Activated CD8-positive, alpha-beta memory T cell treated with anti-CD3 and anti-CD28 coated beads for 4 hours (primary cell): Measurements from ENCODE around the gene RAB20.
"Not testable (repeated sequence)": the region's sequence is repeated elsewhere in the genome, so short reads cannot be mapped to it uniquely, and the experiment has no call there.

Experiments used
- DNase-seq, 2 donors: peaks; one replicate each; pipeline ENCODE4 v3.0.0-alpha.2; 2020; ENCODE audit warnings: low read depth in 2 of 2

The RAB20 gene

DNA sequence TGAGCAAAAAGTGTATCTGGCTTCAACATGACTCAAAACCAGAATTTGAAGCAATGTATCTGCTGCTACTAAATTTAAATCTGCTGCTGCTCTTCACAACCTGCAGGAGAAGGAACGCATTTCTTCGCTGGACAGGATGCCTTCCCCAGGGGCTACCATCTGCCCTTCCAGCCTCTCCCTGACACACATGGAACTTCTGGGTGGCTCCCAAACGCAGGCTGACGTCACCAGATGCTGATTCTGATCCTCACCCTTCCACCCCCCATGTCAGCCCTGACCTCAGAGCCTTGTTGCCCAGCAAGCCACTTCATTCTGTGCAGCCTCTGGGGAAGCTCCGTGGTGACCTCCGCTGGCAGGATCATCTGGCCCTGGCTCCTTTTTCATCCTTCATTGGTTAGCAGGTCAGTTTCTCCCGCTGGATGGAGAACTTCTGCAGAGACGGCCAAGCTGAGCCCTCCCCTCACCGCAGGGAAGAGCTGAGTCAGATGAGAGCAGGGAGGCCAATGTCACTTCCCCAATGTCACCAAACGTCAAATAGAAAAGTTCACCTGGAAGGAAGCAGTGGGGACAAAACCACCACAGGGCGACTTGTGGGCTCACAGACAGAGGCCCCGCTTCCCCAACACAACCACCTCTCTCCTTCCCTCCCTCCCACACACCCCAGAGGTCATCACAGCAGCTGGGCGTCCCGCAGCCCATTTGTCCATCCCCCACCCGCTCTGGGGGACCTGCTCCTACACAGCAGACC lies 14.0 kb upstream of the RAB20 start:
- no peak for DNase-seq

DNA sequence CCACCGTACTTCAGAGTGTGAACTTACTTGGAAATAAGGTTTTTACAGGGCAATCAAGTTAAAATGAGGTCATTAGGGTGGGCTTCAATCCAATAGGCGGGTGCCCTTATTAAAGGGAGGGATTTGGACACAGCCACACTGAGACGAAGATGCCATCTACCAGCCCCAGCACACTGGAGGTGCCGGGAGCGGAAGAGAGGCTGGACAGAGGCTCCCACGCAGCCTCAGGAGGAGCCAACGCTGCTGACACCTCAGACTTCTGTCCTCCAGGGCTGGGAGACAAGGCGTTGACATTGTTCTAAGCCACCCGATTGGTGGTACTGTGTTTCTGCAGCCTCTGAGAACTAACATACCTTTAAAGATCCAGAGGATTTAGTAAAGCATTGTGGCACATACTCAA lies 12.6 kb upstream of the RAB20 start:
- DNase-seq: no peak

GRCh38 chr13:110572778-110573118 lies 11.2 kb upstream of the RAB20 start:
- no peak for DNase-seq

DNA sequence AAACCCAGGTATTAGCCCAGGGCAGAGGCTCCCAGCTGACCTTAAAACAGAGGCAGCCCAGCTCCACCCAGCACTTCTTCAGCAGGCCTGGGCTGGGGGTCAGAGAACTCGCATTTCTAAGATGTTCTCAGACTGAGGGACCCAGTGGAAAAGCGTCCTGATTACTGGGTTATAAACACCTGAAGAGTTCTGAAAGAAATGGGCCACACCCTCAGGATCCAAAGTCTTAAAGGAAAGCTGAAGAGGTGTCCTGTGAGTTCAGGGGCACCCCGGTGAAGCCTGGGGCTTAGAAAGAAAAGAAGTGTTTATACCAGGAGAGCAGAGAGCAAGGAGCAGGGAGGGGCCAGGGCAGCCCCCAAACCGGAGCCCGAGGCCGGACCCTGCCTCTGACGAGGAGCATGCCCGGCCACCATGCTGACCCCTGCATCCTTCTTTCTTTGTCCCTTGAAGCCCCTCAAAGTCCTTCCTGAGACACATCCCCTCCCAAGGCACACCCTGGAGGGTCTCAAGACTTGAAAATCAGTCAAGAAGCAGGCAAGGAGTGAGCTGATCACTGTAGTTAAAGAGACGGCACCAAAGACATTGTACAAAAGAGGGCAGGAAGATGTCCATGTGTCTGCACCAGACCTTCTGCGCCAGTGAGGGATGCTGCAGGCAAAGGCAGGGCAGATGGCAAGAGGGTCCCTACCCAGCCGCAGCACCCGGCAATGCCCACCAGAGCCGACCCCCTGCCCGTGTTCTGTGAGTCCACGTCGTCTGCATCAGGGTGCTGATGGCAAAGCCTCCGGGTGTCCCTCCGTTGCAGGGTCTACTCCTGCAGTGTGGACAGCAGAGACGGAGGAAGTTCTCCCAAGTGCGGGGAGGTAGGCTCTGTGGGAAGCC lies 10.6 kb upstream of the RAB20 start:
- DNase-seq: no peak

- no peak for DNase-seq
Measured at GRCh38 chr13:110570886-110571285, 9.4 kb upstream of the RAB20 start.

DNA sequence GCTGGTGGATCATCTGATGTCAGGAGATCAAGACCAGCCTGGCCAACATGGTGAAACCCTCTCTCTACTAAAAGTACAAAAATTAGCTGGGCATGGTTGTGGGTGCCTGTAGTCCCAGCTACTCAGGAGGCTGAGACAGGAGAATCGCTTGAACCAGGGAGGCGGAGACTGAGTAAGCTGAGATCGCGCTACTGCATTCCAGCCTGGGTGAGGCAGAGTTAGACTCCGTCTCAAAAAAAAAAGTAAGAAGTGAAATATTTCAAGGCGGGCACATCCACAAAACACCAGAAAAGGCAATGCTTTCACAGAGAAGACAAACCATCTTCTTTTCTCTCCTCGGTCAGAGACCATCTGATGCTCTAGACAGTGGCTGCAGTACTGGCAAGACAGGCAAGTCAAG lies 8.4 kb upstream of the RAB20 start:
- not testable (repeated sequence) for DNase-seq

- DNase-seq: no peak
Measured at GRCh38 chr13:110568612-110569011, 7.1 kb upstream of the RAB20 start.

GRCh38 chr13:110566171-110566570 lies 4.6 kb upstream of the RAB20 start:
- no peak for DNase-seq

DNA sequence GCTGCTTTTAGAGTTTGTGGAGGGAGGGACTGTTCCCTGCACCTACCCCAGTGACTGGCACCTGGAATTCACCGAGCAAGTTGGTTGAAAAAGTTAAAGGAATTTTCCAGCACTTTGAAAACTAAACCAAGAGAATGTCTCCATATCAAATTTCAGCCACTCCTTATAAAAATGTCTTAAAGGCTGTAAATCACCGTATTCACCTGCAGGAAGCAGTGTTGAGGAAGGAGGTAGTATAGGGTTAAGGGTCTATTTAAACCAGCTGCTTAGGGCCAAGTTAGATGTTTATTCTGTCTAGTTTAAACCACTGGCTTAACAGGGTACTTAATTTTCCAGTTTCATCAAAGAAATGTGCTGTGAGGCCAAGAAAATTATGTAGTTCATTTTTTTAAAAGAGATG lies 3.8 kb upstream of the RAB20 start:
- no peak for DNase-seq

- no peak for DNase-seq
Measured at GRCh38 chr13:110564472-110564985, 3.0 kb upstream of the RAB20 start.

DNA sequence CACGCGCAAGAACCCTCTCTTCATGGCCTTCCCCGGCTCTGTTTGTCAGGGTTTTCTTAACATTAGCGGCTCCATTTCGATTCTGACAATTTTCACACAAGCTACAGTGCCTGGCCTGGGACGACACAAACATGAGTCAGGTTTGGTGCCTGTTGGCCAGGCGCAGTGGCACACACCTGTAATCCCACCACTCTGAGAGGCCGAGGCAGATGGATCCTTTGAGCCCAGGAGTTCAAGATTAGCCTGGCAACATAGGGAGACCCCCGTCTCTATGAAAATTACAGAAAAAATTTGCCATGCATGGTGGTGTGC lies 1.9 kb upstream of the RAB20 start:
- no peak for DNase-seq

GRCh38 chr13:110562696-110563462 lies 1.4 kb upstream of the RAB20 start:
- no peak for DNase-seq

GRCh38 chr13:110562036-110562597 lies 595 bp upstream of the RAB20 start:
- no peak for DNase-seq

DNA sequence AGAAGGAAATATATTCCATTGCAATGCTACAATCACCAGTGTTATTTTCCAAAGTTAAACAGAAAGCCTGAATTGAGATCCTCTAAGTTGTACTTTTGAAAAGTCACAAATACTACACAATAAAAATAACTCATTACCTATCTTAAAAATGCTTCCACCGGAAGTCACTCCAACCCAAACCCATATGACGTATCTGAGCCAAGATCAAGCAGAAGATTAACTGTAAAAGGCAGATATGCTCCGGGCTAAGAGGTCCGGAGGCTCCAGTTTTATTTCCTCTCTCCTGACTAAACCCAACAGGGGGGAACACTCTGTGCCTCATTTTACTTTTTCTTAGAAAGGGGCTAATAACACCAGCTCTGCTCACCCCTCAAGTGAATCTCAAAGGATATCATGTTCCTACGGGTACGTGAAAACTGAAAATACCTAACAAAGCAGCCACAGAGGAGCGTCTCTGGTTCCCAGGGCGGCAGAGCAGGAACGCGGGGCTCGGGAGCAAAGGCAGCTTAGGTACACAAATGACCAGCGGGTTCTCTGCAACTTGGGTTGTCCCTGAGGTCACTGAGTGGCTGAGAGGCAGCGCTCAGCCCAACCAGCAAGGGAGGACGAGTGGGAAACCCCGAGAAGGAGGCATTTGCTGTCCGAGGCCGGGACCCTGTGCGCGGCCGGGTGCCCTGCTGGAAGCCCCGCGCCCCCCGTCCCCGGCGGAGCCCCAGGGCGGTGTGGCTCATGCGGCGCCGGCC lies 750 bp downstream of the RAB20 start:
- no peak for DNase-seq

GRCh38 chr13:110559986-110560385 lies 1.5 kb downstream of the RAB20 start:
- no peak for DNase-seq

GRCh38 chr13:110559429-110559943 lies 2.0 kb downstream of the RAB20 start:
- no peak for DNase-seq

DNA sequence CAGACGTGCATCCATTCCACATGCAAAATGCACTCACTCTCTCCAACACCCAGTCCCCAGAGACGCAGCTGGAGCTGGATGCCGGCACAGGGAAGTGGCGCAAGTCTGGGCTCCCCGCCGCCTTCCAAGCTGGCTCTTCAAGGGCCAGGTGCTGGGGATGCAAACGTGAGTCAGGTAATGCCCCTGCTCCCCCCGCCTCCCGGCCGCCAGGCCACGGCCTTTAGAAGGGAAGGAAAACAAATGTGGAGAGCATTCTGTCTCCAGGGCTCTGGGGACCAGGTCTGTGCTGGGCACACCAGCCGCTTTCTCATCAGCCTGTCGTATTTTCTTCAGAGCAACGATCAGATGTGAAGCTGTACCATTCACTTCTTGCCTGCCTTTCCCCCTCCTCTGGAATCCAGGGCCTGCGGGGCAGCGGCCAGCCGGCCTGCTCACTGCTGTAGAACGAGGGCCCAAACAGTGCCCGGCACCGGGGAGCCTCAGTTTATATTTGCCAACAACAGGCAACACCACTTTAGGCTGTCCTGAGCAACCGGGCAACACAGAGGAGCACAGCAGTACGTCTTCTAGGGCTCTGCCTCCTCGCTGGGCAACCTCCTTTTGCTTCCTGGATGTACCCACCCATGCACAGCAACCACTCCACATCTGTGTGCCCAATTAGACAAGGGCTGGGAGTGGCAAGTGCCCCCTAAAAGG lies 3.8 kb downstream of the RAB20 start:
- DNase-seq: no peak

DNA sequence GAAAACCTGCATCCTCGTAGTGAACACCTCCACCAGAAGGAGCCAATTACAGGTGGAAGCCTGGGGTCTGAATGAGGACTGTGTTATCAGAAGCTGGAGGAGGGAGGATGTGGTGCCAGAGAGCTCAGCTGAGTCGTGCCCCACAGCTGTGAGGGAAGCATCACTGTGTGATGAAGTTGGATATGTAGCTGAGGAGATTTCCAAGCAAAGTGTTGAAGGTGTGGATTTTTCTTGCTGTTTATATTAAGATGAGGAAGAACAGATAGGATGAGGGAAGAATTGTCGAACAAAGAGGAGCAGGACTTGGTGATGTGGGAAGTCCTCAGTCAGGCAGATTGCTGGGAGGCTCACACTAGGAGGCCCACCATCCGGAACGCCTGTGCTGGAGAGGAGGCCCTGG lies 4.4 kb downstream of the RAB20 start:
- no peak for DNase-seq

GRCh38 chr13:110556224-110556606 lies 5.3 kb downstream of the RAB20 start:
- DNase-seq: no peak

- DNase-seq: no peak
Measured at GRCh38 chr13:110555601-110556223, 5.8 kb downstream of the RAB20 start.
